GM12891 (cell line): ENCODE data around the gene AMIGO3.
"Not testable (repeated sequence)": the region's sequence is repeated elsewhere in the genome, so short reads cannot be mapped to it uniquely, and the experiment has no call there.

Source experiments
- POLR2AphosphoS5 ChIP-seq: IDR thresholded peaks from 2 replicates; pipeline ENCODE4 v1.6.1; 2011; ENCODE audit warnings: low read depth, low read length, control low read depth
- TAF1 ChIP-seq: IDR thresholded peaks from 2 replicates; pipeline ENCODE4 v1.6.1; 2011; ENCODE audit warnings: low read depth, low read length, control low read depth

DNA sequence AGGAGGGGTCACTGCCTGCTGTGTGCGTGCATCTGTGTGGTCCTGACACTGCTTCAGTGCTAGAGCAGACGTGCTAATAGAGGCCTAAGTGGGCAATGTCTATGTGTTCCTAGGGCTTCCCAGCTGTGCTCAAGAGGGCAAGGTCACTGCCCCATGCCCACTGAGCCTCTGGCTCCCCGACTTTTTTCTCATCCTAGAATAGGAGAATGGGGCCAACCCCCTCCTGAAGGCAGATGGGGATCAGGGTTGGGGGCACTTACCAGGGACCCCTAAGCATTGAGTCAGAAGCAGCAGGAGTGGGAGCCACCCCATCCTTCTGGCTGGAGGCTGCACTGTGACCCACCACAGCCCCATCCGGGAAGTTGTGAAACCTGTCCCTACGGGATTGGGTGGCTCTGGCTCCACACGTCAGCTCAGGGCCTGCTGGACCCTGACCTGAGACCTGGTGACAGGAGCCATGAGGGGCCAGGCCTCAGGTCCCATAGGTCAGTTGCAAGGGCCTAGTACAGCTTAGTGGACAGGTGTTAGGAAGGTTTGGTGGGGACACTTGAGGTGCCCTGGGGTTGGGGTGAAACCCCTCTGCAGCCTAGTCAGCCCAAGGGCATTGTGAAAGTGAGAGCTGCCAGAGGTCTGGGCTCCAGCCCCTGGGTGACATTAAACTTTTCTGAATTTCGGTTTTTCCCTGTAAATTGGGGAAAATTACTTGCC lies 31.0 kb downstream of the AMIGO3 start:
- TF ChIP-seq TAF1, POLR2AphosphoS5: not testable (repeated sequence)
